Left hindlimb (tissue), 1 donor: Measurements from ENCODE around the gene DHRS7B.
"Not testable (repeated sequence)": the region's sequence is repeated elsewhere in the genome, so short reads cannot be mapped to it uniquely, and the experiment has no call there.

Experiments used
- DNase-seq: peaks from one replicate; pipeline ENCODE4 v3.0.0-alpha.2; 2018

The DHRS7B gene

GRCh38 chr17:21126645-21127508, at the start of gene DHRS7B:
TSS of gene DHRS7B (plus strand) at chr17:21126964. CDS start at chr17:21126972, 8 bp downstream.
- DNase-seq = peak; percentile 95

GRCh38 chr17:21077281-21077680, 49.5 kb upstream of the DHRS7B start:
- DNase-seq = no peak

- DNase-seq = no peak
Measured at GRCh38 chr17:21078016-21078780, 48.6 kb upstream of the DHRS7B start.

GRCh38 chr17:21079196-21079595, 47.6 kb upstream of the DHRS7B start:
- no peak for DNase-seq

- DNase-seq = no peak
Measured at GRCh38 chr17:21082001-21082436, 44.7 kb upstream of the DHRS7B start.

- DNase-seq = not testable (repeated sequence)
Measured at GRCh38 chr17:21085280-21085679, 41.5 kb upstream of the DHRS7B start.

- DNase-seq = no peak
Measured at GRCh38 chr17:21085707-21086106, 41.1 kb upstream of the DHRS7B start.

- no peak for DNase-seq
Measured at GRCh38 chr17:21089145-21089544, 37.6 kb upstream of the DHRS7B start.

GRCh38 chr17:21089933-21090901, 36.5 kb upstream of the DHRS7B start:
- no peak for DNase-seq

GRCh38 chr17:21090902-21091618, 35.7 kb upstream of the DHRS7B start:
- no peak for DNase-seq

- no peak for DNase-seq
Measured at GRCh38 chr17:21094298-21094704, 32.5 kb upstream of the DHRS7B start.

- no peak for DNase-seq
Measured at GRCh38 chr17:21095735-21096134, 31.0 kb upstream of the DHRS7B start.

- DNase-seq = no peak
Measured at GRCh38 chr17:21096874-21097273, 29.9 kb upstream of the DHRS7B start.

GRCh38 chr17:21098934-21099689, 27.7 kb upstream of the DHRS7B start:
- peak; percentile 63 for DNase-seq

- DNase-seq = no peak
Measured at GRCh38 chr17:21100636-21101035, 26.1 kb upstream of the DHRS7B start.

GRCh38 chr17:21104608-21105007, 22.2 kb upstream of the DHRS7B start:
- no peak for DNase-seq

GRCh38 chr17:21105064-21105894, 21.5 kb upstream of the DHRS7B start:
- DNase-seq = no peak

- no peak for DNase-seq
Measured at GRCh38 chr17:21106316-21106715, 20.4 kb upstream of the DHRS7B start.

GRCh38 chr17:21107067-21107650, 19.6 kb upstream of the DHRS7B start:
- DNase-seq = not testable (repeated sequence)

- DNase-seq = no peak
Measured at GRCh38 chr17:21108651-21109050, 18.1 kb upstream of the DHRS7B start.
